GM10266 (cell line): Measurements from ENCODE around the gene RNF144A.

Experiments used
- DNase-seq: peaks from one replicate; pipeline ENCODE4 v3.0.0; 2012; ENCODE audit errors: extremely low spot score
- TF ChIP-seq, protein P1 (sequence below): IDR thresholded peaks from 2 replicates; pipeline ENCODE4 v1.5.1; 2012; ENCODE audit warnings: mild to moderate bottlenecking, low read depth; ENCODE audit not compliant: control insufficient read depth, insufficient read depth; ENCODE audit errors: missing control alignments

Gene RNF144A

GRCh38 chr2:7025082-7025481 lies 107.9 kb downstream of the RNF144A start:
- TF ChIP-seq, protein P1, sequence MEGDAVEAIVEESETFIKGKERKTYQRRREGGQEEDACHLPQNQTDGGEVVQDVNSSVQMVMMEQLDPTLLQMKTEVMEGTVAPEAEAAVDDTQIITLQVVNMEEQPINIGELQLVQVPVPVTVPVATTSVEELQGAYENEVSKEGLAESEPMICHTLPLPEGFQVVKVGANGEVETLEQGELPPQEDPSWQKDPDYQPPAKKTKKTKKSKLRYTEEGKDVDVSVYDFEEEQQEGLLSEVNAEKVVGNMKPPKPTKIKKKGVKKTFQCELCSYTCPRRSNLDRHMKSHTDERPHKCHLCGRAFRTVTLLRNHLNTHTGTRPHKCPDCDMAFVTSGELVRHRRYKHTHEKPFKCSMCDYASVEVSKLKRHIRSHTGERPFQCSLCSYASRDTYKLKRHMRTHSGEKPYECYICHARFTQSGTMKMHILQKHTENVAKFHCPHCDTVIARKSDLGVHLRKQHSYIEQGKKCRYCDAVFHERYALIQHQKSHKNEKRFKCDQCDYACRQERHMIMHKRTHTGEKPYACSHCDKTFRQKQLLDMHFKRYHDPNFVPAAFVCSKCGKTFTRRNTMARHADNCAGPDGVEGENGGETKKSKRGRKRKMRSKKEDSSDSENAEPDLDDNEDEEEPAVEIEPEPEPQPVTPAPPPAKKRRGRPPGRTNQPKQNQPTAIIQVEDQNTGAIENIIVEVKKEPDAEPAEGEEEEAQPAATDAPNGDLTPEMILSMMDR: no peak
- DNase-seq: no peak

- TF ChIP-seq, protein P1: no peak
- no peak for DNase-seq
Observed at GRCh38 chr2:7026742-7027141, 109.5 kb downstream of the RNF144A start.

GRCh38 chr2:7027411-7027810 lies 110.2 kb downstream of the RNF144A start:
- DNase-seq: no peak
- TF ChIP-seq, protein P1: no peak

- DNase-seq: no peak
- TF ChIP-seq, protein P1: no peak
Observed at GRCh38 chr2:7027956-7028655, 110.9 kb downstream of the RNF144A start.

DNA sequence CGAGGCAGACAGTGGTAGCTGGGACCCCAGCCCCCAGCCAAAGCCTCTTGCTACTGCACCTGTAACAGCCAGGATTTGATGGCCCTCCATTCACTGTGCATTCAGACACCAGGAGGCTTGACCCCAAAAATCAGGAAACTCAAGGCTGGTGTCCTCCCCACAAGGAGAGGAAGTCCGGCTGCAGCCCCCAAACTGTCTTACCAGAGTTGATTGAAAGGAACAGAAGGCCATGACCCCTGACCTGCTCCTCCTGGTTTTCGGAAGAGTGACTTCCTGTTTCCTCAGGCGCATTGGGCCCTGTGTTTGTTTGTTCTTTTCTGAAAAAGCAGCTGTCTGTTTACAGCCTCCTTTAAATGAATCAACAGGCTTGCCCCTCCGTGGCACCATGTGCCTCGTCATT lies 111.6 kb downstream of the RNF144A start:
- TF ChIP-seq, protein P1: no peak
- DNase-seq: no peak

DNA sequence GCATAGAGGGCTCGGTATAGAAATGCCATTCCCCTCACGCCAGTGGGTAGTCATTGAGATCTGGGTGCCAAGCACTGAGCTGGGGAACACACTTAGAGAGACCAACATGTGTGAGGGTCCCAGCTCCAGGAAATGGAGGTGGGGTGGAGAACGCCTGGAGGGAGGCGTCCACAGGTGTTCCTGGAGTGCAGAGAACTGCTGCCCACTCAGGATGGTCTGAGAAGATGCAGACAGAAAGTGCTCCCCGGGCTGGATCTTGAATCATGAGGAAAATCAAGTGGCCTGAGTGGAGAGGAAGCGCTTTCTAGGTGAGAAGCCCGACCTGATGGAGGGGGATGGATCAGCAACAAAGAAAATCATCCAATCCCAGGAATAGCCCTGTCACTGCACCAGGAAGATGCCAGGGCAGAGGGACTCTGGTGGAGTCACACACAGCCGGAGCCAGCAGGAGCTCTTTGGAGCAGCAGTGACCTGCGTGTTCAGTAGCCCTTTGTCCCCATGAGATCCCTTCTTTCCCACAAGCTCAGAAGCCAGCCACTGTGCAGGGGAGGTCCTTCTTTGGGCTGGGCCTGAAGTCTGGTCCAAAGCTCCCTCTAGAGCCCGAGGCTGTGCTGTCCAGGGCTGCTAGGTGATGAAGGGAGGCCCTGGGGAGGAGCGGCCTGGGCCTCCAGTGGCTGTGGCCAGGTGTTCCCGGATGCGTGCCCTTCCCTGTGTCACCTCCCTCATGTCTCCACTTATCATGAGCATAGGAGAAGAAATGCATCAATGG lies 112.3 kb downstream of the RNF144A start:
- no peak for DNase-seq
- TF ChIP-seq, protein P1: no peak

- DNase-seq: no peak
- TF ChIP-seq, protein P1: no peak
Observed at GRCh38 chr2:7030810-7031209, 113.6 kb downstream of the RNF144A start.
